ENCODE measurements around the gene ZNF76. TPM values are rescaled to one million over a fixed set of nuclear protein-coding genes. Genes with fewer than 3 reads are reported as not detected.

Gene ZNF76
- total and polyA plus RNA-seq, 2 of the 13 experiments (the other 11 are each of a cell fraction or from before 2014, with no cell fraction given), result 13.2 to 26.4 TPM

GRCh38 chr6:35259194-35259947 lies at the start of gene ZNF76 (continued):
- peak; percentile 45; the same call in 1 of the 2 replicates for TF ChIP-seq ZNF484 (CRISPR knock-in tag; IDR thresholded peaks at IDR 0.05; ENCODE audit: borderline replicate concordance, low read depth)
- TF ChIP-seq FOXP4 (CRISPR knock-in tag; IDR thresholded peaks at IDR 0.05), result peak; percentile 83
- peak; percentile 70; the same call in 1 of the 2 replicates for TF ChIP-seq NCOR1 (IDR thresholded peaks at IDR 0.05; ENCODE audit: borderline replicate concordance, low read length)
- peak; percentile 80; the same call in 1 of the 2 replicates for TF ChIP-seq GLI4 (CRISPR knock-in tag; IDR thresholded peaks at IDR 0.05; ENCODE audit: borderline replicate concordance)
- TF ChIP-seq ZNF720 (CRISPR knock-in tag; IDR thresholded peaks at IDR 0.05), result 0 out of 2 replicates have a peak, but pooled peaks have one; percentile 53
- peak; percentile 75; the same call in 1 of the 2 replicates for TF ChIP-seq JUNB (CRISPR knock-in tag; IDR thresholded peaks at IDR 0.05; ENCODE audit: borderline replicate concordance)
- TF ChIP-seq ERF (CRISPR knock-in tag; IDR thresholded peaks at IDR 0.05), result peak; percentile 86
- peak; percentile 90 for TF ChIP-seq ZNF407 (CRISPR knock-in tag; IDR thresholded peaks at IDR 0.05; ENCODE audit: not compliant biosample characterization)
- TF ChIP-seq ZNF292 (CRISPR knock-in tag; IDR thresholded peaks at IDR 0.05; ENCODE audit: borderline replicate concordance, low read depth), result peak; percentile 86
- peak; percentile 84 for TF ChIP-seq IRF2 (CRISPR knock-in tag; IDR thresholded peaks at IDR 0.05)
- TF ChIP-seq TBL1XR1 (IDR thresholded peaks at IDR 0.05; ENCODE audit: borderline replicate concordance, low read length, partially characterized antibody), result peak; percentile 74
- TF ChIP-seq SP5 (CRISPR knock-in tag; IDR thresholded peaks at IDR 0.05; ENCODE audit: borderline replicate concordance, low read depth), result peak; percentile 88
- TF ChIP-seq ZSCAN30 (CRISPR knock-in tag; IDR thresholded peaks at IDR 0.05), result no peak
- peak; percentile 98; the same call in 1 of the 2 replicates for TF ChIP-seq ZFP90 (CRISPR knock-in tag; IDR thresholded peaks at IDR 0.05; ENCODE audit: borderline replicate concordance)
- peak; percentile 96 for TF ChIP-seq HNRNPUL1 (IDR thresholded peaks at IDR 0.05; ENCODE audit: low read depth, low read length)
- TF ChIP-seq FOXA1 (IDR thresholded peaks at IDR 0.05), result no peak
- peak; percentile 18; the same call in 1 of the 2 replicates for TF ChIP-seq FOXA1 (CRISPR knock-in tag; IDR thresholded peaks at IDR 0.05)
- peak; percentile 82 for TF ChIP-seq HNF4G (IDR thresholded peaks at IDR 0.05; ENCODE audit: borderline replicate concordance, low read depth, low read length)
- peak; percentile 55; the same call in 1 of the 2 replicates for TF ChIP-seq HNF4G (CRISPR knock-in tag; IDR thresholded peaks at IDR 0.05; ENCODE audit: borderline replicate concordance, low read depth)
